Central memory CD8-positive, alpha-beta T cell (primary cell): ENCODE measurements around the gene MGA.

Source experiments
- ATAC-seq: fragments of 150-1000 bp; cut with Tn5 transposase; replicated peaks from 2 replicates; pipeline ENCODE4 v1.10.0; 2022; ENCODE audit warnings: mild to moderate bottlenecking, moderate FRiP score, moderate number of reproducible peaks; ENCODE audit not compliant: poor library complexity, severe bottlenecking; ENCODE audit errors: extremely low read depth
- DNase-seq, 2 donors: peaks; one replicate each; pipeline ENCODE4 v3.0.0; 2021; ENCODE audit warnings: low spot score in 2 of 2
- H3K27ac Mint-ChIP-seq: one replicate; pipeline ENCODE4 v1.8.0; 2022; ENCODE audit warnings: low read depth, mild to moderate bottlenecking, moderate library complexity, mixed read lengths
- H3K27me3 Mint-ChIP-seq: one replicate; pipeline ENCODE4 v1.8.0; 2022; ENCODE audit warnings: mixed read lengths
- H3K36me3 Mint-ChIP-seq: one replicate; pipeline ENCODE4 v1.8.0; 2022; ENCODE audit warnings: mild to moderate bottlenecking, moderate library complexity, mixed read lengths; ENCODE audit not compliant: insufficient read depth
- H3K4me1 Mint-ChIP-seq: one replicate; pipeline ENCODE4 v1.8.0; 2022; ENCODE audit warnings: mixed read lengths
- H3K4me3 Mint-ChIP-seq: one replicate; pipeline ENCODE4 v1.8.0; 2022; ENCODE audit warnings: mild to moderate bottlenecking, moderate library complexity, mixed read lengths
- H3K9me3 Mint-ChIP-seq: one replicate; pipeline ENCODE4 v1.8.0; 2022; ENCODE audit warnings: mixed read lengths

MGA gene

DNA sequence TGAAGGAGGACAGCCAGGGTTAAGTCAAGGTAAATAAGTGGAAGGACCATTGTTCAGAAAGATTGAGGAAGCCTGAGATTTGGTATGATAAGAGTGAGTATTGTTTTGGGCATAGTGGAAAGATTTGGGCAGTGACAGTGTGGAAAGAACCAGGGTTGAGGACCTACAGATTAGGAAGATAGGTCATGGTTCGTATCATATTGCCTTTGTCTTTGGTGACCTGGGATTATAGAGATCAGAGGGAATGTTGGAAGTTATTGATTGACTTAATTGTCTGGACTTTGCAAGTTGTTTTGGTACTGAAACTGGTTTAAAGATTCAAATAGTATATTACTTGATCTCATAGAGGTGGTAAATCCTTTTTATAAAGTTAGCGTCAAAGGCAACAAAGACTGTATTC lies 23.1 kb upstream of the MGA start:
- Mint-ChIP-seq H3K9me3 (no peaks in the 10 kb centered on the region), H3K27me3 (no peaks in the 10 kb centered on the region), H3K4me1 (peaks cover 6% of the 10 kb centered on the region), H3K4me3 (no peak overlapping the region), H3K36me3 (peaks cover 4% of the 10 kb centered on the region), H3K27ac (no peak overlapping the region)
- ATAC-seq (no peak), DNase-seq (no peak)

DNA sequence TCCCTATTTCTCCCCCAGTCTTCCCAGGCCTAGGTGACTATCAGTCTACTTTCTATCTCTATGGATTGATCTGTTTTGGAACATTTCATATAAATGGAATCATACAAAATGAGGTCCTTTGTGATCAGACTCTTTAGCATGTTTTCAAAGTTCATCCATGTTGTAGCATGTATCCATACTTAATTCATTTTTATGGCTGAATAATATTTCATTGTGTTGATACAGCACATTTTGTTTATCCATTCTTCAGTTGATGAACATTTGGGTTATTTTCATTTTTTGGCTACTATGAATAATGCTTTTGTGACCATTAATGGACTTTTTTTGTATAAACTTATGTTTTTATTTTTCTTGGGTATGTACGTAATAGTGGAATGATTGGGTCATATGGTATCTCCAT lies 19.2 kb upstream of the MGA start:
- ATAC-seq (no peak), DNase-seq (no peak)
- Mint-ChIP-seq H3K9me3 (no peaks in the 10 kb centered on the region), H3K27me3 (no peaks in the 10 kb centered on the region), H3K4me3 (no peak overlapping the region), H3K36me3 (peaks cover 4% of the 10 kb centered on the region), H3K27ac (no peak overlapping the region), H3K4me1 (no peaks in the 10 kb centered on the region)

DNA sequence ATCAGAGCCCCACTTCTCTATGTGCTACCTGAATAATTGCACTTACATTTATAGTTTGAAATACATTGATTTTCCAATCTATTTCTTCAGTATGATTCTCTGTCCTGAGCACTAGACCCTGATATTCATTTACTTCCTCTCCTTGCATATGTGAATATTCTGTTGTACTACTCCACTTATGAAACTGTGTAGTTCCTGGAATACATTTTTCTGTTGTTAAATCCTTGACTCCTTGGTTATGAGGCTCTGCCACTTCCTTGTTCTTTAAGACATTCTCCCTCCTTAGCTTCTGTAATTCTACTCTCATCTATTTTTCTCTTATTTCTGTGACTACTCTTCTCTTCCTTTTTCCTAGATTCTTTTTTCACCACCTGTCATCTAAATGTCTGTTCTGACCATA lies 12.9 kb upstream of the MGA start:
- Mint-ChIP-seq H3K27me3 (no peaks in the 10 kb centered on the region), H3K4me1 (no peaks in the 10 kb centered on the region), H3K36me3 (peaks cover 1% of the 10 kb centered on the region), H3K4me3 (no peak overlapping the region), H3K9me3 (no peaks in the 10 kb centered on the region), H3K27ac (no peak overlapping the region)
- DNase-seq = no peak
- no peak for ATAC-seq

DNA sequence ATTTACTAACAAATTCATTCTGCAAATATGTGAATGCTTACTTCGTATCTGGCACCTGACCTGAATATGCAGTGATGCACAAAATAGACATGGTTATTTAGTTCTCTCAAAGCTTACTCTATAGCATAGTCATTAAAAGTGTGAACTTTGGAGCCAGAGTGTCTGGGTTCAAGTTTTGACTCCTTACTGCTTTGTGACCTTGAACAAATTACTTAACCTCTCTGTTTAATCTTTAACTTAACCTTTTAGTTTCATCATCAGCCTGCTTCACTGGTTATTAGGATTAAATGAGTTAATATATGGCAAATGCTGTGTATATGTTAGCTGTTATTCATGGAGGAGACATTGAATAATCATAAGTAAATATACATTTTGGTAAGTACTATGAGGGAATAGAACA lies 12.1 kb upstream of the MGA start:
- Mint-ChIP-seq H3K4me1 (no peaks in the 10 kb centered on the region), H3K9me3 (no peaks in the 10 kb centered on the region), H3K4me3 (no peak overlapping the region), H3K27ac (no peak overlapping the region), H3K36me3 (peaks cover 1% of the 10 kb centered on the region), H3K27me3 (no peaks in the 10 kb centered on the region)
- DNase-seq (no peak), ATAC-seq (no peak)

GRCh38 chr15:41648770-41649169 lies 11.4 kb upstream of the MGA start:
- Mint-ChIP-seq H3K27me3 (no peaks in the 10 kb centered on the region), H3K4me3 (no peak overlapping the region), H3K4me1 (no peaks in the 10 kb centered on the region), H3K9me3 (no peaks in the 10 kb centered on the region), H3K36me3 (peaks cover 1% of the 10 kb centered on the region), H3K27ac (no peak overlapping the region)
- ATAC-seq (no peak), DNase-seq (no peak)

- DNase-seq (no peak), ATAC-seq (no peak)
- Mint-ChIP-seq H3K27me3 (no peaks in the 10 kb centered on the region), H3K27ac (no peak overlapping the region), H3K9me3 (no peaks in the 10 kb centered on the region), H3K4me1 (no peaks in the 10 kb centered on the region), H3K4me3 (no peak overlapping the region), H3K36me3 (peaks cover 1% of the 10 kb centered on the region)
Measured at GRCh38 chr15:41650806-41651205, 9.4 kb upstream of the MGA start.

DNA sequence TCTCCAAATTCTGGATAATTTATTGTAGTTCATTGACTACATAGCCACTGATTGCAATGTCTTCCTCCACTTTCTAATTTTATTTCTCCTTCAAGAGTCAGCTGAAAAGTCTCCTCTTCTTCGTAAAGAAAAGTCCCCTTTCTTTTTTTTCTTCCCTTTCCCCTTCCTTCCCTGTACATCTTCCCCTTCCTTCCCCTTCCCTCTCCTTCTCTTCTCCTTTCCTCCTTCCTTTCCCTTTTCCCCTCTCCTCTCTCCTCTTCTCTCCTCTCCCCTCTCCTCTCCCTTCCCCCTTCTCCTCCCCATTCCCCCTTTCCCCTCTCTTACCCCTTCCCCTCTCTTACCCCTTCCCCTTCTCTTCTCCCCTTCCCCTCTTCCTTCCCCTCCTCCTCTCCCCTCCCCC lies 8.8 kb upstream of the MGA start:
- Mint-ChIP-seq H3K4me3 (no peak overlapping the region), H3K27me3 (no peaks in the 10 kb centered on the region), H3K27ac (no peak overlapping the region), H3K9me3 (no peaks in the 10 kb centered on the region), H3K36me3 (peaks cover 1% of the 10 kb centered on the region), H3K4me1 (no peaks in the 10 kb centered on the region)
- DNase-seq (no peak), ATAC-seq (no peak)

DNA sequence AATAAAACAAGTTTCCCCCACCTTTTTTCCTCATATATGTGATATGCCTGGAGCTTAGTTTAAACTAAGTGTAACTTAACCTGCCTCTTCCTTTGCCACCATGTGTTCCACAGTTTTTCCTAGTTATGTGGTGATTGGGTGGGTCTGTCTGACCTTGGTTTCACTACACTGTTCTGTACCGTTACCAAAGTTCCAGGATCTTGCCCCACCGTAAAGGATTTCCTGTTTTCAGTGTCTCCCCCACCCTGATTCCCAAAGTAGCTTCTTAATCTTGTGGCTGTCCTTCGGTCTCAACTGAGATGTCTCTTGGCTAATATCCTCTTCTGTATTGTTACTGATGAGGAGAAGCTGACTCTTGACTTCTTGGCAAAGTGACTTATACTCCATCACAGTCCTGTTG lies 6.4 kb upstream of the MGA start:
- no peak for DNase-seq
- H3K4me1 Mint-ChIP-seq = peaks cover under 1% of the 10 kb centered on the region
- no peak overlapping the region for H3K4me3 Mint-ChIP-seq
- no peak for ATAC-seq
- H3K27ac Mint-ChIP-seq = no peak overlapping the region
- H3K27me3 Mint-ChIP-seq = no peaks in the 10 kb centered on the region
- no peaks in the 10 kb centered on the region for H3K9me3 Mint-ChIP-seq
- H3K36me3 Mint-ChIP-seq = peaks cover 1% of the 10 kb centered on the region

GRCh38 chr15:41655716-41656115 lies 4.5 kb upstream of the MGA start:
- H3K36me3 Mint-ChIP-seq = peaks cover 7% of the 10 kb centered on the region
- no peak overlapping the region for H3K27ac Mint-ChIP-seq
- H3K4me3 Mint-ChIP-seq = no peak overlapping the region
- peaks cover 14% of the 10 kb centered on the region for H3K4me1 Mint-ChIP-seq
- no peaks in the 10 kb centered on the region for H3K27me3 Mint-ChIP-seq
- no peak for ATAC-seq
- no peak for DNase-seq
- no peaks in the 10 kb centered on the region for H3K9me3 Mint-ChIP-seq

GRCh38 chr15:41656188-41656587 lies 4.0 kb upstream of the MGA start:
- Mint-ChIP-seq H3K4me3 (no peak overlapping the region), H3K27me3 (no peaks in the 10 kb centered on the region), H3K27ac (no peak overlapping the region), H3K9me3 (no peaks in the 10 kb centered on the region), H3K4me1 (peaks cover 19% of the 10 kb centered on the region), H3K36me3 (peaks cover 12% of the 10 kb centered on the region)
- ATAC-seq (no peak), DNase-seq (no peak)

DNA sequence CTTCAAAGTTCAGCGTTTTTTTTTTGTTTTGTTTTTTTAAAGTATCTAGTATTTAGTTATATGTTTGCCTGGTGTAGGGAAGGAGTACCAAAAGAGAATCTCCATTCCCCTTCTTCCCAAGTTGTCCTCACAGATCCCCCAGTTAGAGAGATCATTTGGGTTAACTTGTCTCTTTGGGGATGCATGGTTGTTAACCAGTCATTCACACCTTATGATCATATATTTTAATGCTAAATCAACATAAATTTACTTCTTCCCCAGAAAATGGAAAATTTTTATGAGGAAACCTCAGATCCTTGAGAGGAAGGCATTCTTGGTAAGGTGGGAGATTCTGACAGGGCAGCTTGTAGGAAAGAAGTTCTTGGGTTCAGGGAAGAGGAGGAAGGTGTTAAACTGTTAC lies 1.5 kb upstream of the MGA start:
- H3K9me3 Mint-ChIP-seq = no peaks in the 10 kb centered on the region
- DNase-seq = no peak
- peaks cover 17% of the 10 kb centered on the region for H3K36me3 Mint-ChIP-seq
- H3K27me3 Mint-ChIP-seq = no peaks in the 10 kb centered on the region
- H3K4me1 Mint-ChIP-seq = peaks cover 34% of the 10 kb centered on the region
- no peak overlapping the region for H3K4me3 Mint-ChIP-seq
- H3K27ac Mint-ChIP-seq = no peak overlapping the region
- ATAC-seq = no peak

DNA sequence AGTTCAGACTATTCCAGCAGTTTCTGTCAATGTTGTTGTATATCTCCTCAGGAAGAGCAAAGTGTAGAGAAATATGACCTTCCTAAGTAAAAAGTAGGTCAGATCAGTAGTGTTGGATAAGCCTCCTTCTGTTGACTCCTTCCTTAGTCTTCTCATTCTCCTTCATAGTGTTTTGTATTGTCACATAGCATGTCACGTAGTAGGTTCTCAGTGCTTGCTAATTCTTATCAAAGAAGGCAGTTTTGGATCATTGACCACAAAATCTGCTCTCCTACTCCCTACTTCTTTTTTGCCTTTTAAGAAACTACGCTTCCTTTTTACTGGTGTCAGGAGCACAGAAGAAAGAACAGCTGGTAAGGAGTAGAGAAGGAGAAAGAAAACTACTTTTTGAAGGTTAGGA lies 1.0 kb upstream of the MGA start:
- Mint-ChIP-seq H3K36me3 (peaks cover 17% of the 10 kb centered on the region), H3K27ac (no peak overlapping the region), H3K27me3 (no peaks in the 10 kb centered on the region), H3K9me3 (no peaks in the 10 kb centered on the region), H3K4me1 (peaks cover 34% of the 10 kb centered on the region), H3K4me3 (no peak overlapping the region)
- ATAC-seq = no peak
- DNase-seq = no peak

DNA sequence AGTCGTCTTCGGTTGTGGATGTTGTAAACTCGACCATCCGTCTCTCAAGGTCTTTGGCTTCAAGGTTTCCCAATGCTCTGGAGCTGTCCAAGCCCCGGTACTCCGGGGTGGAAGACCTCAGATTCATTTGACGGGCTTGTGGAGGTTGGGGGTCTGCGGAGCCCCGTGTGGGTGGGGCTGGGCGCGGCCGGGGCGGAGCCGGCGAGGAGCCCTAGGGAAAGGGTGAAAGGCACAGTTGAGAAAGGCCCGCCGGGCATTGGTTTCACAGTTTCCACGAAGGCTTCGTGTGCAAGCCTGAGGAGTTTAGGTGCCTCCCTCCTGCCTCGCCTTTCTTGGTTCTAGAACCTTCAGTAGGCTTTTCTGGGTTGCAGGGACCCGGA lies 360 bp upstream of the MGA start:
- no peaks in the 10 kb centered on the region for H3K27me3 Mint-ChIP-seq
- DNase-seq = no peak
- H3K4me1 Mint-ChIP-seq = peaks cover 38% of the 10 kb centered on the region
- H3K4me3 Mint-ChIP-seq = peak overlapping the region; percentile 82
- peak; percentile 2 for ATAC-seq
- peak overlapping the region; percentile 93 for H3K27ac Mint-ChIP-seq
- no peaks in the 10 kb centered on the region for H3K9me3 Mint-ChIP-seq
- H3K36me3 Mint-ChIP-seq = peaks cover 17% of the 10 kb centered on the region

GRCh38 chr15:41661078-41661517 lies 893 bp downstream of the MGA start:
- H3K27ac Mint-ChIP-seq = peak overlapping the region; percentile 93
- H3K9me3 Mint-ChIP-seq = no peaks in the 10 kb centered on the region
- peaks cover 17% of the 10 kb centered on the region for H3K36me3 Mint-ChIP-seq
- H3K27me3 Mint-ChIP-seq = no peaks in the 10 kb centered on the region
- peak overlapping the region; percentile 82 for H3K4me3 Mint-ChIP-seq
- peaks cover 39% of the 10 kb centered on the region for H3K4me1 Mint-ChIP-seq
- no peak for ATAC-seq
- peak in 1 of 2 donors; percentile 9 for DNase-seq
